Fibroblast of lung (primary cell): ENCODE measurements around the gene TRAPPC14.

ENCODE experiments used
- CTCF ChIP-seq, 2 donors: IDR thresholded peaks in 1 of 2; conservative IDR thresholded peaks in 1 of 2; 1 replicate in 1 of 2; 2 replicates in 1 of 2; pipeline ENCODE4 v1.5.1; 2011 to 2012; ENCODE audit warnings: low read length in 2 of 2, control low read depth in 1 of 2, inconsistent platforms in 1 of 2, low read depth in 1 of 2, mild to moderate bottlenecking in 1 of 2
- EZH2 ChIP-seq: IDR thresholded peaks from 2 replicates; pipeline ENCODE4 v1.5.1; 2012; ENCODE audit warnings: low read length, control low read depth, mild to moderate bottlenecking; ENCODE audit errors: missing control alignments

- TF ChIP-seq CTCF (conservative IDR thresholded peaks at IDR 0.05 in 1 of 2, IDR thresholded peaks at IDR 0.05 in 1 of 2; ENCODE audit: low read depth in 1 of 2, low read length in 2 of 2) = peak in 1 of 2 donors; percentile 15
- TF ChIP-seq EZH2 = no peak
Measured at GRCh38 chr7:100109521-100110163, 48.9 kb downstream of the TRAPPC14 start.
